Spleen (tissue), 11 donors: Measurements from ENCODE around the gene LEF1. TPM values are rescaled to one million over a fixed set of nuclear protein-coding genes. Genes with fewer than 3 reads are reported as not detected.

ENCODE experiments used
- DNase-seq: peaks from one replicate; pipeline ENCODE4 v3.0.0-alpha.2; 2020
- H3K27ac ChIP-seq, 8 donors: fragments of 200-600 bp; sonication (generic) in 7 of 8; 1 replicate in 4 of 8; 2 replicates in 4 of 8; pipeline versions ENCODE4 v1.5.0 to v1.8.0; 2016 to 2021; ENCODE audit warnings: inconsistent platforms in 4 of 8, mild to moderate bottlenecking in 4 of 8, moderate library complexity in 1 of 8
- H3K27me3 ChIP-seq, 7 donors: fragments of 200-600 bp; sonication (generic) in 6 of 7; replicated peaks in 1 of 7; 1 replicate in 4 of 7; 2 replicates in 3 of 7; pipeline versions ENCODE4 v1.5.0 to v1.8.0; 2016 to 2021; ENCODE audit warnings: inconsistent platforms in 3 of 7, mild to moderate bottlenecking in 1 of 7
- H3K36me3 ChIP-seq, 6 donors: fragments of 200-600 bp; sonication (generic) in 5 of 6; 1 replicate in 4 of 6; 2 replicates in 2 of 6; pipeline versions ENCODE4 v1.5.0 to v1.8.0; 2016 to 2021; ENCODE audit warnings: inconsistent platforms in 2 of 6
- H3K4me1 ChIP-seq, 6 donors: fragments of 200-600 bp; sonication (generic) in 5 of 6; 1 replicate in 3 of 6; 2 replicates in 3 of 6; pipeline versions ENCODE4 v1.5.0 to v1.8.0; 2016 to 2021; ENCODE audit warnings: inconsistent platforms in 3 of 6
- H3K4me3 ChIP-seq, 8 donors: fragments of 200-600 bp; sonication (generic) in 7 of 8; 1 replicate in 4 of 8; 2 replicates in 4 of 8; pipeline versions ENCODE4 v1.5.0 to v1.8.0; 2016 to 2021; ENCODE audit warnings: inconsistent platforms in 4 of 8, mild to moderate bottlenecking in 4 of 8, moderate library complexity in 2 of 8
- H3K9me3 ChIP-seq, 8 donors: fragments of 200-600 bp; sonication (generic) in 7 of 8; 1 replicate in 4 of 8; 2 replicates in 4 of 8; pipeline versions ENCODE4 v1.5.0 to v1.8.0; 2016 to 2021; ENCODE audit warnings: inconsistent platforms in 4 of 8
- POLR2A ChIP-seq, 3 donors: fragments of 450-650 bp; IDR thresholded peaks; one replicate each; pipeline ENCODE4 v1.5.1; 2017; ENCODE audit warnings: antibody characterized with exemption in 3 of 3, mild to moderate bottlenecking in 1 of 3
- POLR2AphosphoS5 ChIP-seq, 3 donors: sonication (generic); formaldehyde crosslinking; IDR thresholded peaks; one replicate each; pipeline ENCODE4 v1.5.1; 2017; ENCODE audit warnings: antibody characterized with exemption in 3 of 3
- WGBS, 5 donors: extraction: QIAGEN DNeasy Blood & Tissue Kit in 3 of 5; methylation state at CpG; one replicate each; pipeline versions ENCODE4 v1.1.5 to v1.1.7; 2013 to 2018; 5-methylcytosine and 5-hydroxymethylcytosine counted together
- intact Hi-C: fragments of 100-400 bp; cut with DNase I; formaldehyde crosslinking; loops from one replicate; pipeline ENCODE4 v1.15.0; 2023; ENCODE audit warnings: low total_unique reads
- polyA plus RNA-seq, 3 donors: library from polyadenylated mRNA; stranded (reverse); fragments of 200-250 nt; gene quantifications; one replicate each; pipeline ENCODE4 v1.2.1, GENCODE V29; 2013
- total RNA-seq, 7 donors: library from RNA; depleted of rRNA in 3 of 7; stranded (reverse); fragments of >200 nt in 3 of 7; fragmentation: NEBNext Ultra II Directional in 4 of 7; extraction: Animal tissue kit (Norgen Biotek cat#: 25700) in 4 of 7; gene quantifications; one replicate each; pipeline versions ENCODE4 v1.1.0 to v1.2.1, GENCODE V29; 2016 to 2021
- TF ChIP-seq, protein P1 (sequence below), 11 experiments: fragments of 200-600 bp in 7 of 11; fragments of 450-650 bp in 4 of 11; sonication (generic) in 4 of 11; IDR thresholded peaks in 8 of 11; conservative IDR thresholded peaks in 3 of 11; 1 replicate in 7 of 11; 2 replicates in 4 of 11; pipeline versions ENCODE4 v1.4.0 to v1.8.0; 2016 to 2021; ENCODE audit warnings: antibody characterized with exemption in 11 of 11, inconsistent platforms in 4 of 11, mild to moderate bottlenecking in 1 of 11
- donor health status: healthy with polysubstance abuse.
- donor health status: DM: no; HTN: no; CAD: no; lungs with moderate emphysema.
- donor health status: DM: no; HTN: no; CAD: no.
- donor health status: Bipolar disorder and iron deficiency.
- donor health status: healthy.
- donor health status: DM: no; HTN: no; CAD: no.
- donor health status: DM: yes; HTN: yes; CAD: no.

LEF1 gene
- total and polyA plus RNA-seq, 10 donors: 7.8 to 55.4 (median 33.9) TPM

DNA sequence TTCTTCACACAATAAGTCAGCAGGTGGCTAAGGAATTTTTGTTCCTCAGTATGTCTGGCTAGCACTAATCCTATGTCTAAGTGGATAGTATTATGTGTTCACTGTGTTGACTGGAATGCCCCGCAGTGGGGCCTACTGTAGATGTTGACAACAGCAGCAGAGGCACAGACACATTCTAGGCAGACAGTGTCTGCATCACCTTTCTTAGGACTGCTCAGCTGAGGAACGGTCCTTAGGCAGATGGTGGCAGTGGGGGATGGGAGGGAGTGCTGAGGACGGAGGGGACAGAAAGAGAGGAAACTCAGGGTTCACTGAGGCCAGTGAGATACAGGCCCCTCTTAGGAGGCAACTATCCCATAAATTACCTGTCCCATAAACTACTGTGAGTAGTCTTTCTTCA lies 44.6 kb upstream of the LEF1 start:
- Histone ChIP-seq H3K36me3 (no peaks in the 10 kb centered on the region), H3K27me3 (no peaks in the 10 kb centered on the region), H3K9me3 (no peaks in the 10 kb centered on the region), H3K27ac (no peak overlapping the region), H3K4me3 (no peak overlapping the region), H3K4me1 (no peaks in the 10 kb centered on the region)
- TF ChIP-seq POLR2AphosphoS5 (IDR thresholded peaks at IDR 0.05): no peak
- TF ChIP-seq, protein P1, sequence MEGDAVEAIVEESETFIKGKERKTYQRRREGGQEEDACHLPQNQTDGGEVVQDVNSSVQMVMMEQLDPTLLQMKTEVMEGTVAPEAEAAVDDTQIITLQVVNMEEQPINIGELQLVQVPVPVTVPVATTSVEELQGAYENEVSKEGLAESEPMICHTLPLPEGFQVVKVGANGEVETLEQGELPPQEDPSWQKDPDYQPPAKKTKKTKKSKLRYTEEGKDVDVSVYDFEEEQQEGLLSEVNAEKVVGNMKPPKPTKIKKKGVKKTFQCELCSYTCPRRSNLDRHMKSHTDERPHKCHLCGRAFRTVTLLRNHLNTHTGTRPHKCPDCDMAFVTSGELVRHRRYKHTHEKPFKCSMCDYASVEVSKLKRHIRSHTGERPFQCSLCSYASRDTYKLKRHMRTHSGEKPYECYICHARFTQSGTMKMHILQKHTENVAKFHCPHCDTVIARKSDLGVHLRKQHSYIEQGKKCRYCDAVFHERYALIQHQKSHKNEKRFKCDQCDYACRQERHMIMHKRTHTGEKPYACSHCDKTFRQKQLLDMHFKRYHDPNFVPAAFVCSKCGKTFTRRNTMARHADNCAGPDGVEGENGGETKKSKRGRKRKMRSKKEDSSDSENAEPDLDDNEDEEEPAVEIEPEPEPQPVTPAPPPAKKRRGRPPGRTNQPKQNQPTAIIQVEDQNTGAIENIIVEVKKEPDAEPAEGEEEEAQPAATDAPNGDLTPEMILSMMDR (IDR thresholded peaks at IDR 0.05 in 8 of 11, conservative IDR thresholded peaks at IDR 0.05 in 3 of 11): no peak
- WGBS, 5 donors: 71 to 93% (median 88%) methylated on average over 3 of the region's 3 CpGs
- no peak for DNase-seq
- intact Hi-C loops: no loop called here

DNA sequence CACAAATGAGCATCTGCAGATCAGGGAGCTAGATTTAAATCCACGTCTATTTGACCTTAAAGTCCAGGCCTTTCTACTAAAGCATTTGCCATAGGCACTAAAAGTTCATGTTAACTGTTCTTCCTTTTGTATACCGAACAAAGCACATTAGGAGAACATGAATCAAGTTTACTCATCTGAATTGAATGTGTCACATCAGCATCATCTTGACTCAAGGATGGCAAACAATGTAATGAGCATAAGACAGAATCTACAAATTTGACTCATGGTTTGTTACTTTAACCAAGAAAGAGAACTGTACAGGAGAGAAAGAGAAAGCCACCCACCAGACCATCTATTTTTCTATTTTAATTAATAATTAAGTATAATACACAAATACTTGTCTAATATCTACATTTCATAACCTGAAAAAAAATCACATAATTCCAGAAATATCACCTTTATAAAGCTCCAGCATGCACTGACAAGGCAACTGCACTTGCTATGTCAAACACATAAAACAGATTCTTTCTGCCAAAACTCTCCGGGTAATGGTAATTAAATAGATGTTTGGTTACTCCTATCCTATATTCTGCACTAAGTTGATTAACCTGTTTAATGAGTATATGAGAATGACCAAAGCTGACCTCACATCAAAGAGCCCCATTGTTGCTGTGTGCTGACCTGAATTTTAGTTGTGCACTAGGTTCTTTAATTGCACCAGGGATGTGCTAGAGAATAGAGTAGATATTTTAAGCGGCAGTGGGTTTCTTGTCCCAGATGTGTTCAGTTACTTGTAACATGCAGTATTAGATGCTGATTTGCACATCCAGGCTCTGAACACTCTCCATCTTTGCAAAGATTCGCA lies 42.5 kb upstream of the LEF1 start:
- H3K9me3 ChIP-seq: no peaks in the 10 kb centered on the region
- H3K27ac ChIP-seq: no peak overlapping the region
- 80 to 93% (median 90%) methylated on average over 5 of the region's 5 CpGs for WGBS, 5 donors
- no peaks in the 10 kb centered on the region for H3K4me1 ChIP-seq
- TF ChIP-seq POLR2AphosphoS5 (IDR thresholded peaks at IDR 0.05): no peak
- TF ChIP-seq, protein P1 (IDR thresholded peaks at IDR 0.05 in 8 of 11, conservative IDR thresholded peaks at IDR 0.05 in 3 of 11): no peak
- TF ChIP-seq POLR2A (IDR thresholded peaks at IDR 0.05): no peak
- H3K27me3 ChIP-seq: no peaks in the 10 kb centered on the region
- DNase-seq: no peak
- intact Hi-C loops: no loop called here
- H3K4me3 ChIP-seq: no peak overlapping the region
- no peaks in the 10 kb centered on the region for H3K36me3 ChIP-seq

DNA sequence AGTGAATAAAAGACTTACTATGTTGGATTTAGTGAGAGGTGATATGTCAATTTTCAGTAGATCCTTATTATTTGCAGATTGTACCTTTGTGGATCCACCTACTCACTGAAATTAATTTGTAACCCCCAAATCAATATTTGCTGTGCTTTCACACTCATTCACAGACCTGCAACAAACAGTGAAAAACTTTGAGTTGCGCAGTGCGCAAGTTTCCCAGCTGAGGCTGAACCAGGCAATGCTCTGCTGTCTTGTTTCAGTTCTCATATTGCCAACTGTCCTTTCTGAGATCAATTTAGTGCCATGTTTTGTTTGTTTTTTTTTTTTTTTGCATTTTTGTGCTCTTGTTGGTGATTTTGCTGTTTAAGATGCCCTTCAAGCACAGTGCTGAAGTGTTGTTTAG lies 40.8 kb upstream of the LEF1 start:
- intact Hi-C loops: no loop called here
- Histone ChIP-seq H3K27ac (no peak overlapping the region), H3K27me3 (no peaks in the 10 kb centered on the region), H3K36me3 (no peaks in the 10 kb centered on the region), H3K9me3 (no peaks in the 10 kb centered on the region), H3K4me1 (no peaks in the 10 kb centered on the region), H3K4me3 (no peak overlapping the region)
- no peak for DNase-seq
- WGBS, 5 donors: 96 to 99% (median 98%) methylated on average over 2 of the region's 2 CpGs
- no peak for TF ChIP-seq POLR2A (IDR thresholded peaks at IDR 0.05)
- no peak for TF ChIP-seq POLR2AphosphoS5 (IDR thresholded peaks at IDR 0.05)
- TF ChIP-seq, protein P1 (IDR thresholded peaks at IDR 0.05 in 8 of 11, conservative IDR thresholded peaks at IDR 0.05 in 3 of 11): no peak

DNA sequence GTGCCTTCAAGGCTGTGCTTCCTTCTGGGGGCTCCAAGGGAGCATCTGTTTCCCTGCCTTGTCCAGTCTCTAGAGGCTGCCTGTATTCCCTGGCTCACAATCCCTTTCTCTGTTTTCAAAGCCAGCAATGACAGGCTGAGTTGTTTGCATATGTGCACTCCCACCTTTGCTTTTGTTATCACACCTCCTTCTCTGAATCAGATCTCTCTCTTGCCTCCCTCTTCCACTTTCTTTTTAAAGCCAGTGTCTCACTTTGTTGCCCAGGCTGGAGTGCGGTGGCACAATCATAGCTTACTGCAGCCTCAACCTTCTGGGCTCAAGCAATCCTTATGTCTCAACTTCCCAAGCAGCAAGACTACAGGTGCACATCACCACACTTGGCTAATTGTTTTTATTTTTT lies 37.1 kb upstream of the LEF1 start:
- WGBS, 5 donors: 92 to 100% (median 97%) methylated on average over 1 of the region's 1 CpG
- intact Hi-C loops: no loop called here

More for the DNA sequence above, 37.1 kb upstream of the LEF1 start:
- no peak for TF ChIP-seq POLR2AphosphoS5 (IDR thresholded peaks at IDR 0.05)
- TF ChIP-seq, protein P1 (IDR thresholded peaks at IDR 0.05 in 8 of 11, conservative IDR thresholded peaks at IDR 0.05 in 3 of 11): no peak
- TF ChIP-seq POLR2A (IDR thresholded peaks at IDR 0.05): no peak
- Histone ChIP-seq H3K4me1 (no peaks in the 10 kb centered on the region), H3K4me3 (no peak overlapping the region), H3K36me3 (no peaks in the 10 kb centered on the region), H3K27ac (no peak overlapping the region), H3K9me3 (no peaks in the 10 kb centered on the region), H3K27me3 (no peaks in the 10 kb centered on the region)
- DNase-seq: no peak
